Stimulated activated CD8-positive, alpha-beta memory T cell treated with anti-CD3 and anti-CD28 coated beads, Interleukin-12 subunit alpha, Interleukin-12 subunit beta, amount 100 ng/mL, for 24 hours (primary cell): ENCODE measurements around the gene SLC7A5.

Experiments used
- DNase-seq: peaks from one replicate; pipeline ENCODE4 v3.0.0-alpha.2; 2020; ENCODE audit errors: extremely low read depth

The SLC7A5 gene

GRCh38 chr16:87846705-87847466 lies 22.4 kb downstream of the SLC7A5 start:
- DNase-seq: no peak

- no peak for DNase-seq
Measured at GRCh38 chr16:87845807-87846619, 23.3 kb downstream of the SLC7A5 start.

- no peak for DNase-seq
Measured at GRCh38 chr16:87845213-87845612, 24.1 kb downstream of the SLC7A5 start.

- DNase-seq: no peak
Measured at GRCh38 chr16:87844809-87845208, 24.5 kb downstream of the SLC7A5 start.

GRCh38 chr16:87844120-87844733 lies 25.1 kb downstream of the SLC7A5 start:
- DNase-seq: no peak

GRCh38 chr16:87843678-87844105 lies 25.6 kb downstream of the SLC7A5 start:
- DNase-seq: no peak

- DNase-seq: no peak
Measured at GRCh38 chr16:87842209-87842869, 27.0 kb downstream of the SLC7A5 start.

GRCh38 chr16:87841340-87842208 lies 27.7 kb downstream of the SLC7A5 start:
- DNase-seq: no peak

- no peak for DNase-seq
Measured at GRCh38 chr16:87840271-87840978, 28.9 kb downstream of the SLC7A5 start.

GRCh38 chr16:87839542-87840270 lies 29.6 kb downstream of the SLC7A5 start:
- DNase-seq: no peak

- DNase-seq: no peak
Measured at GRCh38 chr16:87838643-87839541, 30.4 kb downstream of the SLC7A5 start.

GRCh38 chr16:87837627-87838289 lies 31.5 kb downstream of the SLC7A5 start:
- DNase-seq: no peak

- DNase-seq: no peak
Measured at GRCh38 chr16:87836844-87837581, 32.3 kb downstream of the SLC7A5 start.

- DNase-seq: no peak
Measured at GRCh38 chr16:87836346-87836843, 32.9 kb downstream of the SLC7A5 start.

GRCh38 chr16:87835882-87836331 lies 33.4 kb downstream of the SLC7A5 start:
- DNase-seq: no peak

GRCh38 chr16:87834668-87835473 lies 34.4 kb downstream of the SLC7A5 start:
- no peak for DNase-seq
